GM23248 (cell line): ENCODE results near the gene CRTC3. TPM values are rescaled to one million over a fixed set of nuclear protein-coding genes. Genes with fewer than 3 reads are reported as not detected.

Experiments used
- DNase-seq: peaks from one replicate; pipeline ENCODE4 v3.0.0-alpha.2; 2015
- H2AFZ ChIP-seq: fragments of 200-600 bp; sonication (generic); 2 replicates; pipeline ENCODE4 v1.6.1; 2016; ENCODE audit warnings: antibody characterized with exemption
- H3F3A ChIP-seq: fragments of 200-600 bp; sonication (generic); 2 replicates; pipeline ENCODE4 v1.6.1; 2016; ENCODE audit warnings: mild to moderate bottlenecking, antibody characterized with exemption, mixed run types; ENCODE audit not compliant: insufficient read depth
- H3K27ac ChIP-seq: fragments of 200-600 bp; sonication (generic); 2 replicates; pipeline ENCODE4 v1.5.1; 2016; ENCODE audit warnings: mild to moderate bottlenecking
- H3K27me3 ChIP-seq: fragments of 200-600 bp; sonication (generic); replicated peaks from 2 replicates; pipeline ENCODE4 v1.6.1; 2016; ENCODE audit warnings: mild to moderate bottlenecking; ENCODE audit not compliant: insufficient read depth
- H3K36me3 ChIP-seq: fragments of 200-600 bp; sonication (generic); 2 replicates; pipeline ENCODE4 v1.6.1; 2016; ENCODE audit warnings: low read depth, mild to moderate bottlenecking
- H3K4me1 ChIP-seq: fragments of 200-600 bp; sonication (generic); 2 replicates; pipeline ENCODE4 v1.6.1; 2016; ENCODE audit warnings: mild to moderate bottlenecking; ENCODE audit not compliant: insufficient read depth
- H3K4me2 ChIP-seq: fragments of 200-600 bp; sonication (generic); one replicate; pipeline ENCODE4 v1.6.1; 2016; ENCODE audit warnings: mild to moderate bottlenecking; ENCODE audit not compliant: unreplicated experiment
- H3K4me3 ChIP-seq: fragments of 200-600 bp; sonication (generic); 2 replicates; pipeline ENCODE4 v1.5.1; 2016; ENCODE audit warnings: mild to moderate bottlenecking
- H3K79me2 ChIP-seq: fragments of 200-600 bp; sonication (generic); 2 replicates; pipeline ENCODE4 v1.6.1; 2016; ENCODE audit warnings: mild to moderate bottlenecking; ENCODE audit not compliant: insufficient read depth
- H3K9ac ChIP-seq: fragments of 200-600 bp; sonication (generic); 2 replicates; pipeline ENCODE4 v1.6.1; 2016; ENCODE audit warnings: mild to moderate bottlenecking
- H3K9me2 ChIP-seq: fragments of 200-600 bp; sonication (generic); 2 replicates; pipeline ENCODE4 v1.6.1; 2016; ENCODE audit warnings: mixed run types, mild to moderate bottlenecking, moderate library complexity; ENCODE audit not compliant: insufficient read depth
- H3K9me3 ChIP-seq: fragments of 200-600 bp; sonication (generic); one replicate; pipeline ENCODE4 v1.6.1; 2017; ENCODE audit warnings: low read depth
- H4K20me1 ChIP-seq: fragments of 200-600 bp; sonication (generic); 2 replicates; pipeline ENCODE4 v1.6.0; 2016; ENCODE audit not compliant: insufficient read depth
- EZH2 ChIP-seq: fragments of 200-600 bp; sonication (generic); IDR thresholded peaks from 2 replicates; pipeline ENCODE4 v1.6.1; 2018; ENCODE audit warnings: antibody characterized with exemption, mild to moderate bottlenecking; ENCODE audit not compliant: insufficient read depth, poor library complexity, severe bottlenecking
- EZH2phosphoT487 ChIP-seq: fragments of 200-600 bp; sonication (generic); IDR thresholded peaks from 2 replicates; pipeline ENCODE4 v1.6.1; 2018; ENCODE audit warnings: antibody characterized with exemption, moderate library complexity, mild to moderate bottlenecking, low read depth; ENCODE audit not compliant: insufficient read depth
- WGBS, 2 experiments: methylation state at CpG; one replicate each; pipeline ENCODE4 v1.1.6; 2015 to 2017; ENCODE audit warnings: low lambda C conversion rate in 2 of 2, low coverage in 1 of 2; ENCODE audit errors: missing lambda C conversion rate in 2 of 2; 5-methylcytosine and 5-hydroxymethylcytosine counted together
- in situ Hi-C: fragments of 300-500 bp; cut with MboI; formaldehyde crosslinking; loops from 2 replicates; pipeline ENCODE4 v1.15.0; 2020
- polyA plus RNA-seq: library from polyadenylated mRNA; unstranded; fragments of >200 nt; fragmentation: Nextera tagmentation; extraction: Ambion mirVana; gene quantifications from 2 replicates; pipeline ENCODE4 v1.2.1, GENCODE V29; 2016
- total RNA-seq: library from RNA; depleted of rRNA; stranded (reverse); fragments of >200 nt; shearing (Covaris generic); gene quantifications from 2 replicates; pipeline ENCODE4 v1.2.3, GENCODE V29; 2014

Gene CRTC3
- total and polyA plus RNA-seq, 2 experiments from 2014 or later, result 18.1 to 18.6 TPM

DNA sequence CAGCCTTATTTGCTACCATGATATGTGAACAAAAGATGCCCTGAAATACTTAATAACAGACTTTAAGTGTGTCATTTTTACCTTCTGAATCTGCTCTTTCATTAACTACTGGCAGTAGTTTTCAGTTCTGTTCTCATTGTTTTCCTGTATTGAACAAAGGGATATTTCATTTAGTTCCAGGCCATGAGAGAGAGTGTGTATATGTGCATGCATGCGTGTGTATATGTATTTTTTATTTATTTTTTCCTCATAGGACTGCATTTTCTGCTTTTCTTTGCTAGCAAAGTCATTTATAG, 46.8 kb upstream of the CRTC3 start:
- TF ChIP-seq EZH2 (no peak), EZH2phosphoT487 (no peak)
- H3K27ac ChIP-seq, result no peak overlapping the region
- no peaks in the 10 kb centered on the region for H3K4me1 ChIP-seq
- no peaks in the 10 kb centered on the region for H3K27me3 ChIP-seq
- H4K20me1 ChIP-seq, result no peaks in the 10 kb centered on the region
- no peak overlapping the region for H3K9ac ChIP-seq
- 0 out of 2 replicates have a peak, but pooled peaks cover 9% of the 10 kb centered on the region for H3K79me2 ChIP-seq
- H3F3A ChIP-seq, result peaks cover 18% of the 10 kb centered on the region; the same call in 1 of the 2 replicates
- H2AFZ ChIP-seq, result no peak overlapping the region
- no peak for DNase-seq
- in situ Hi-C loops, result no loop called here
- no peaks in the 10 kb centered on the region for H3K9me3 ChIP-seq
- no peaks in the 10 kb centered on the region for H3K9me2 ChIP-seq
- whole genome bisulfite sequencing, 2 experiments, result 100% methylated on average over 1 of the region's 1 CpG
- H3K36me3 ChIP-seq, result peaks cover 74% of the 10 kb centered on the region
- H3K4me2 ChIP-seq, result no peak overlapping the region
- no peak overlapping the region for H3K4me3 ChIP-seq

DNA sequence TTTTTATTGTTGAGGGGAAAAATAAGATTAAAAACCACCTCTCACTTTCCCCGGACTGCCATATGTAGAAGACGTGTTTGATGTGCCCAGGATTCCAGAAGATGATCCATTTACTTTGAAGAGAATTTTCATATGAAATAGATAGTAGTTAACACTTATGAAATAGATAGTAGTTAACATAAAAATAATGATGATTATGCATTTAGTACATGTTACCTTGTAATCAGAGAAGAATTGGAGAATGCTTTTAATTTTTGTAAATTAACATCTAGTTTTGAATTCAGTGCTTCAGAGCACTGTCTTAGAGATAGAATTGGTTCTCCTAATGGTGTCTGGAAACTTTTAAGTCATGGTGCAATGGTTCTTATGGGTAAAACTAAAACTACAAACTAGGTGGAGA, 46.1 kb upstream of the CRTC3 start:
- Histone ChIP-seq H4K20me1 (no peaks in the 10 kb centered on the region), H3K27me3 (no peaks in the 10 kb centered on the region), H2AFZ (no peak overlapping the region), H3K36me3 (peaks cover 72% of the 10 kb centered on the region), H3K4me1 (no peaks in the 10 kb centered on the region), H3K9ac (no peak overlapping the region), H3F3A (peaks cover 18% of the 10 kb centered on the region; the same call in 1 of the 2 replicates), H3K9me2 (no peaks in the 10 kb centered on the region), H3K27ac (no peak overlapping the region), H3K4me3 (no peak overlapping the region), H3K79me2 (0 out of 2 replicates have a peak, but pooled peaks cover 8% of the 10 kb centered on the region), H3K4me2 (no peak overlapping the region), H3K9me3 (no peaks in the 10 kb centered on the region)
- in situ Hi-C loops, result no loop called here
- TF ChIP-seq EZH2phosphoT487 (no peak), EZH2 (no peak)
- DNase-seq, result no peak
- 88 to 92% methylated on average over 2 of the region's 2 CpGs for WGBS, 2 experiments

DNA sequence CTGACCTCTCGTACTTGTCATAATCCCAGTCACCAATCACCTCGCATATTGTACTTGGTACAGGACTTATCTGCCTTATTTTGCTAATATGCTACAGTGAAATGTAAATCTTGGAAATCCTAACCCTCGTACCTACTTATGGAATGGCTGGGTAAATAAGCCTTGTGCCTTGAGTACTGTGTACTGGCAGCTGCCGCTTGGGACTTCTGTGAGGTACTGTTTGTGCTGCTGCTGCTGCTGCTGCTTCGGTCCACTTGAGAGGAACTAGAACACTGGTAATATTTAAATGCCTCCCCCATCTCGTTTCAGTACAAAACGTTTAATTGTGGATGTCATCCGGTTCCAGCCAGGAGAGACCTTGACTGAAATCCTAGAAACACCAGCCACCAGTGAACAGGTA, 42.5 kb upstream of the CRTC3 start:
- in situ Hi-C loops, result no loop called here

DNA sequence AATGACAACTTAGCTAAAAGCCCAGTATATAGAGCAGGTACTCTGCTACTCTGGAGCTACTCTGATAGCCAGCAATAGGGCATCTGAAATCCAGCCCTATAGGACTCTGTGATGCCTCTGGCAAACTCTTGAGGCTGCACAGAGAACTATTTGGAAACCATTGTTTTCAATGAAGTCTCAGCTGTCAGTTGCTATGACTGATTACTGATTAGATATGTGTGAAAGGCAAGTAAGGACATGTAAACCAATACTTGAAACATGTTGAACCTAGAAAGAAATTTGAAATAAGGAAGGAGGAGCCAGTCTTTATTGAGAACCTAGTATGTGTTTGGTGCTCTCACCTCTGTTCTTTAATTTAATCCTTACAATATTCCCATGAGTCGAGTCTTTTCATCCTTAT, 40.2 kb upstream of the CRTC3 start:
- in situ Hi-C loops, result no loop called here
- Histone ChIP-seq H3K4me2 (no peak overlapping the region), H4K20me1 (no peaks in the 10 kb centered on the region), H3K9me3 (no peaks in the 10 kb centered on the region), H2AFZ (no peak overlapping the region), H3K4me3 (no peak overlapping the region), H3K27ac (no peak overlapping the region), H3F3A (peaks cover 10% of the 10 kb centered on the region; the same call in 1 of the 2 replicates), H3K27me3 (no peaks in the 10 kb centered on the region), H3K4me1 (no peaks in the 10 kb centered on the region), H3K9me2 (no peaks in the 10 kb centered on the region), H3K9ac (no peak overlapping the region), H3K79me2 (peaks cover 4% of the 10 kb centered on the region; the same call in 1 of the 2 replicates), H3K36me3 (peaks cover 77% of the 10 kb centered on the region)
- no peak for TF ChIP-seq EZH2
- TF ChIP-seq EZH2phosphoT487, result no peak
- no peak for DNase-seq
- 92 to 95% methylated on average over 1 of the region's 1 CpG for WGBS, 2 experiments

More for the DNA sequence above, 42.5 kb upstream of the CRTC3 start:
- TF ChIP-seq EZH2 (no peak), EZH2phosphoT487 (no peak)
- Histone ChIP-seq H3K9ac (no peak overlapping the region), H3K36me3 (peaks cover 76% of the 10 kb centered on the region), H2AFZ (no peak overlapping the region), H3K9me2 (no peaks in the 10 kb centered on the region), H3F3A (peaks cover 20% of the 10 kb centered on the region; the same call in 1 of the 2 replicates), H3K27me3 (no peaks in the 10 kb centered on the region), H3K4me1 (no peaks in the 10 kb centered on the region), H3K4me2 (no peak overlapping the region), H4K20me1 (no peaks in the 10 kb centered on the region), H3K27ac (no peak overlapping the region), H3K4me3 (no peak overlapping the region), H3K9me3 (no peaks in the 10 kb centered on the region), H3K79me2 (peaks cover 4% of the 10 kb centered on the region; the same call in 1 of the 2 replicates)
- DNase-seq, result no peak
- WGBS, 2 experiments, result 83 to 86% methylated on average over 8 of the region's 8 CpGs

DNA sequence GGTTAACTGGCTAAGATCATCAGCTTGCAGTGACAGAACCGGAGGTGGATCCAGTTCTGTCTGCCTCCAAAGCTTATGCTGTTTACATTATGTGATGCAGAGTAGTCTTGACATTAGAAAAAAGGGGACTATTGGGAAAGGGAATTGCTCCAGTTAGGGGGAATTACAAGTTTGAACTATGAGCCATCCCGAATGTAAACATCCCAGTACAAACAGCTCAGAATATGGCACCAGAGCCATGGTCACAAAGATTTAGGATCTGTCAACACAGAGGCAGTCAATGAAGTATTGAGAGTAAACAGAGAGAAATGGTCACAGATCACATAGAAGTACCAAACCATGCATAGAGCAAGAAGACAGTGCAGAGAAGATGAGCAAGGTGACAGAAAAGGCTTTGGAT, 39.8 kb upstream of the CRTC3 start:
- peaks cover 77% of the 10 kb centered on the region for H3K36me3 ChIP-seq
- TF ChIP-seq EZH2phosphoT487 (no peak), EZH2 (no peak)
- no peaks in the 10 kb centered on the region for H3K9me3 ChIP-seq
- H3K27ac ChIP-seq, result no peak overlapping the region
- no peak overlapping the region for H2AFZ ChIP-seq
- H3K9me2 ChIP-seq, result no peaks in the 10 kb centered on the region
- in situ Hi-C loops, result no loop called here
- no peaks in the 10 kb centered on the region for H3K4me1 ChIP-seq
- H3K4me3 ChIP-seq, result no peak overlapping the region
- DNase-seq, result no peak
- H3F3A ChIP-seq, result peaks cover 10% of the 10 kb centered on the region; the same call in 1 of the 2 replicates
- no peak overlapping the region for H3K4me2 ChIP-seq
- H3K27me3 ChIP-seq, result no peaks in the 10 kb centered on the region
- H3K79me2 ChIP-seq, result no peaks in the 10 kb centered on the region; the same call in 1 of the 2 replicates
- H4K20me1 ChIP-seq, result no peaks in the 10 kb centered on the region
- 93 to 95% methylated on average over 2 of the region's 2 CpGs for WGBS, 2 experiments
- H3K9ac ChIP-seq, result no peak overlapping the region
